Stomach smooth muscle (tissue), 2 donors: ENCODE measurements around the gene ZKSCAN1.

Experiments
- H3K27ac ChIP-seq: one replicate; pipeline ENCODE4 v1.7.0; 2013; ENCODE audit warnings: mild to moderate bottlenecking, low read length, inconsistent platforms
- H3K27me3 ChIP-seq, 2 donors: one replicate each; pipeline ENCODE4 v1.7.0; 2013; ENCODE audit warnings: low read length in 2 of 2; ENCODE audit not compliant: insufficient read depth in 2 of 2, control insufficient read depth in 1 of 2
- H3K36me3 ChIP-seq, 2 donors: one replicate each; pipeline ENCODE4 v1.7.0; 2013; ENCODE audit warnings: low read length in 2 of 2; ENCODE audit not compliant: control insufficient read depth in 2 of 2, insufficient read depth in 2 of 2
- H3K4me1 ChIP-seq: one replicate; pipeline ENCODE4 v1.7.0; 2013; ENCODE audit warnings: low read length; ENCODE audit not compliant: control insufficient read depth, insufficient read depth
- H3K4me3 ChIP-seq, 2 donors: one replicate each; pipeline ENCODE4 v1.7.0; 2013; ENCODE audit warnings: low read length in 2 of 2
- H3K9ac ChIP-seq, 2 donors: one replicate each; pipeline ENCODE4 v1.7.0; 2013; ENCODE audit warnings: low read length in 2 of 2, mild to moderate bottlenecking in 1 of 2
- H3K9me3 ChIP-seq, 2 donors: one replicate each; pipeline ENCODE4 v1.7.0; 2013; ENCODE audit warnings: low read length in 2 of 2; ENCODE audit not compliant: control insufficient read depth in 2 of 2
- donor health status: healthy.
- donor health status: Pancreatic carcinoma.

The ZKSCAN1 gene

DNA sequence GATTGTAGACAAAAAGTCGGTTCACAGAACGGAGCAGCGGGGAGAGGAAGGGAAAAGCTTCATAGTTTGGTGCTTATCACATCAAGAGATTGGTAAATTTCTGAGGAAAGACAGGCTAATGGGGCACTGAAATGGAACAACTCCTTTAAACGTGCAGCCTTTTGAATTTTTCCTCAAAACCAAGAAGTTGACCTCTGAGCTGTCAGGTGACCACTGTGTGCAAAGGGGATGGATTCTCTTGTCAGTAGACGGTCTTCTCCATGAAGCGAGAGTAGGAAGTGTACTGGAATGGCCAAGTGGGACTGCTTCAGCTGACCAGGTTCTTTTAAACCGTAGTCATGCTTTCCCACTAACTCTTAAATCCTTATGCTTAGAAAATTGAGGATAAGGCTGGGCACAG is 22.9 kb downstream of the ZKSCAN1 start:
- Histone ChIP-seq H3K27me3 (no peaks in the 10 kb centered on the region), H3K4me1 (peaks cover 2% of the 10 kb centered on the region), H3K27ac (no peak overlapping the region), H3K9me3 (no peaks in the 10 kb centered on the region), H3K4me3 (no peak overlapping the region), H3K36me3 (peaks cover 27% of the 10 kb centered on the region in 2 donors), H3K9ac (no peak overlapping the region)

DNA sequence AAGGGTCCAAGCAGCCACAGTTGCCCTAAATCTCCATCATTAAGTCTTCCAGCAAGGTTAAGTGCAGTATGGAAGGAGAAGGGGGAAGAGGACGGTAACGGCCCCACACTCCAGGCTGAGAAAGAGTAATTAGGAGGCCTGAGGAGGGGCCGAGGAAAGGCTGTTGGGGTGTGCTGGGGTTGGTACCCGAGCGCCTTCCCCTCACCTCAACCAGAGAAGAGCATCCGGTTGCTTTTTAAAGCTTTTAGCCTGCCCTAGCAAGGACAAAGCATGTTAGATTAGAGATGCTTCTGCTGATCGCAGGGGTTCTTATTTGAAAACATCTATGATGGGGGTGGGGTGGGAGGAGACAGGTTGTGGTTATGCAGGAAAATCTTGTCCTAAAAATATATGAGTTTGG is 25.2 kb downstream of the ZKSCAN1 start:
- H3K4me1 ChIP-seq = no peaks in the 10 kb centered on the region

DNA sequence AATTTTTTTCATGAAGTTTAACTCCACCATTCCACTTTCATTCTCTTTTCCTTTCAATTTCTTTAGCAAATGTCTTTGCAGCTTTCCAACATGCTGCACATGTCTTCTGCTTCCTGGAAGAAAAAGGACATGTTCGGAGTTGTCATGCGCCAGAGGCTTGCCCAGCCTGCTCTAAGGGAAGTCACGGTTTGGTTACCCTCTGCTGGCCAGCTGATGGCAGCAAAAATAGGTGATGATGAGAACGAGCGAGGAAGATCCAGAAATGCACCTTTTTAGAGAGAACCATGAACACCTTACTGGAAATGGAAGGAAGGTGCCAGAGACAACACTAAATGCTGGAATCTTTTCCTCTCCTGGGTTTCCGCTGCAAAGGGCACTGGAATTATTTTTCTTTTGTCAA is 29.3 kb downstream of the ZKSCAN1 start:
- H3K9me3 ChIP-seq = no peaks in the 10 kb centered on the region
- H3K4me3 ChIP-seq = no peak overlapping the region
- no peak overlapping the region for H3K27ac ChIP-seq
- H3K4me1 ChIP-seq = peaks cover 6% of the 10 kb centered on the region
- no peaks in the 10 kb centered on the region for H3K27me3 ChIP-seq
- H3K9ac ChIP-seq = no peak overlapping the region
- no peaks in the 10 kb centered on the region for H3K36me3 ChIP-seq

More for the DNA sequence above, 25.2 kb downstream of the ZKSCAN1 start:
- peaks cover 7 to 10% of the 10 kb centered on the region in 2 donors for H3K36me3 ChIP-seq
- no peak overlapping the region for H3K27ac ChIP-seq
- H3K9me3 ChIP-seq = no peaks in the 10 kb centered on the region
- no peak overlapping the region for H3K4me3 ChIP-seq
- no peak overlapping the region for H3K9ac ChIP-seq
- no peaks in the 10 kb centered on the region for H3K27me3 ChIP-seq

GRCh38 chr7:100048680-100049079 is 33.3 kb downstream of the ZKSCAN1 start:
- Histone ChIP-seq H3K9me3 (no peaks in the 10 kb centered on the region), H3K27me3 (no peaks in the 10 kb centered on the region), H3K4me1 (peaks cover 11% of the 10 kb centered on the region), H3K4me3 (peak overlapping the region in 1 of 2 donors; percentile 91), H3K36me3 (no peaks in the 10 kb centered on the region), H3K9ac (no peak overlapping the region), H3K27ac (no peak overlapping the region)

GRCh38 chr7:100049441-100050291 is 34.3 kb downstream of the ZKSCAN1 start, which contains the start of gene ZSCAN21:
ZSCAN21 (plus strand) TSS chr7:100049774; CDS start chr7:100057007, 7,233 bp downstream.
- Histone ChIP-seq H3K4me1 (peaks cover 11% of the 10 kb centered on the region), H3K9me3 (no peaks in the 10 kb centered on the region), H3K27me3 (no peaks in the 10 kb centered on the region), H3K27ac (peak within 1 kb of the TSS; percentile 96), H3K36me3 (no peaks in the 10 kb centered on the region), H3K9ac (peak within 1 kb of the TSS; percentile 85 to 97), H3K4me3 (peak within 1 kb of the TSS; percentile 91 to 98)

- H3K4me1 ChIP-seq = peaks cover 11% of the 10 kb centered on the region
- no peak overlapping the region for H3K4me3 ChIP-seq
- no peak overlapping the region for H3K27ac ChIP-seq
- H3K9ac ChIP-seq = no peak overlapping the region
- no peaks in the 10 kb centered on the region for H3K27me3 ChIP-seq
- peaks cover 0 to 2% of the 10 kb centered on the region in 2 donors for H3K36me3 ChIP-seq
- H3K9me3 ChIP-seq = no peaks in the 10 kb centered on the region
Observed at GRCh38 chr7:100051611-100052010, 36.2 kb downstream of the ZKSCAN1 start.

- Histone ChIP-seq H3K27ac (no peak overlapping the region), H3K9ac (peak overlapping the region in 1 of 2 donors; percentile 21), H3K4me3 (no peak overlapping the region)
Observed at GRCh38 chr7:100053215-100053614, 37.8 kb downstream of the ZKSCAN1 start.

DNA sequence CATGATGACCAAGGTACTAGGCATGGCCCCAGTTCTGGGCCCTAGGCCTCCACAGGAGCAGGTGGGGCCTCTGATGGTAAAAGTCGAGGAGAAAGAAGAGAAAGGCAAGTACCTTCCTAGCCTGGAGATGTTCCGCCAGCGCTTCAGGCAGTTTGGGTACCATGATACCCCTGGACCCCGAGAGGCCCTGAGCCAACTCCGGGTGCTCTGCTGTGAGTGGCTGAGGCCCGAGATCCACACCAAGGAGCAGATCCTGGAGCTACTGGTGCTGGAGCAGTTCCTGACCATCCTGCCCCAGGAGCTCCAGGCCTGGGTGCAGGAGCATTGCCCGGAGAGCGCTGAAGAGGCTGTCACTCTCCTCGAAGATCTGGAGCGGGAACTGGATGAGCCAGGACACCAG is 41.6 kb downstream of the ZKSCAN1 start:
- Histone ChIP-seq H3K4me3 (no peak overlapping the region), H3K9me3 (no peaks in the 10 kb centered on the region), H3K4me1 (no peaks in the 10 kb centered on the region), H3K27ac (no peak overlapping the region), H3K36me3 (peaks cover 20 to 29% of the 10 kb centered on the region in 2 donors), H3K27me3 (no peaks in the 10 kb centered on the region), H3K9ac (no peak overlapping the region)

More at GRCh38 chr7:100053215-100053614, 37.8 kb downstream of the ZKSCAN1 start:
- H3K27me3 ChIP-seq = no peaks in the 10 kb centered on the region
- no peaks in the 10 kb centered on the region for H3K9me3 ChIP-seq
- H3K36me3 ChIP-seq = peaks cover 10 to 14% of the 10 kb centered on the region in 2 donors
- peaks cover 11% of the 10 kb centered on the region for H3K4me1 ChIP-seq

GRCh38 chr7:100059251-100059739 is 43.9 kb downstream of the ZKSCAN1 start:
- peaks cover 28 to 38% of the 10 kb centered on the region in 2 donors for H3K36me3 ChIP-seq
- H3K27ac ChIP-seq = no peak overlapping the region
- no peaks in the 10 kb centered on the region for H3K4me1 ChIP-seq
- H3K4me3 ChIP-seq = no peak overlapping the region
- no peak overlapping the region for H3K9ac ChIP-seq
- no peaks in the 10 kb centered on the region for H3K27me3 ChIP-seq
- H3K9me3 ChIP-seq = no peaks in the 10 kb centered on the region

- Histone ChIP-seq H3K9me3 (no peaks in the 10 kb centered on the region), H3K27me3 (no peaks in the 10 kb centered on the region), H3K4me3 (no peak overlapping the region), H3K9ac (no peak overlapping the region), H3K4me1 (peaks cover 9% of the 10 kb centered on the region), H3K36me3 (peaks cover 26 to 43% of the 10 kb centered on the region in 2 donors), H3K27ac (no peak overlapping the region)
Observed at GRCh38 chr7:100061518-100062193, 46.3 kb downstream of the ZKSCAN1 start.
